PFSK-1 (cell line): Measurements from ENCODE around the gene MRPS15.

Experiments
- FOXP2 ChIP-seq: optimal IDR thresholded peaks from 2 replicates; pipeline ENCODE3; 2011; ENCODE audit warnings: borderline replicate concordance, control low read depth, inconsistent platforms; ENCODE audit not compliant: insufficient read depth; ENCODE audit errors: extremely low read length, extremely low read depth
- POLR2AphosphoS5 ChIP-seq: IDR thresholded peaks from 2 replicates; pipeline ENCODE4 v1.6.1; 2012; ENCODE audit warnings: low read depth, mild to moderate bottlenecking, control low read depth, low read length, moderate library complexity
- SIN3A ChIP-seq: IDR thresholded peaks from 2 replicates; pipeline ENCODE4 v1.6.1; 2012; ENCODE audit warnings: mild to moderate bottlenecking, low read length, moderate library complexity, borderline replicate concordance; ENCODE audit not compliant: insufficient read depth
- TAF1 ChIP-seq: IDR thresholded peaks from 2 replicates; pipeline ENCODE4 v1.6.1; 2012; ENCODE audit warnings: low read length, control low read depth, borderline replicate concordance; ENCODE audit not compliant: insufficient read depth
- TF ChIP-seq, protein P1 (sequence below), 2 experiments: IDR thresholded peaks; 2 replicates each; pipeline versions ENCODE4 v1.6.1 to v1.8.0; 2011 to 2012; ENCODE audit warnings: low read depth in 2 of 2, low read length in 2 of 2, control low read depth in 1 of 2, inconsistent platforms in 1 of 2, mild to moderate bottlenecking in 1 of 2, moderate library complexity in 1 of 2; ENCODE audit not compliant: insufficient read depth in 1 of 2

The MRPS15 gene

DNA sequence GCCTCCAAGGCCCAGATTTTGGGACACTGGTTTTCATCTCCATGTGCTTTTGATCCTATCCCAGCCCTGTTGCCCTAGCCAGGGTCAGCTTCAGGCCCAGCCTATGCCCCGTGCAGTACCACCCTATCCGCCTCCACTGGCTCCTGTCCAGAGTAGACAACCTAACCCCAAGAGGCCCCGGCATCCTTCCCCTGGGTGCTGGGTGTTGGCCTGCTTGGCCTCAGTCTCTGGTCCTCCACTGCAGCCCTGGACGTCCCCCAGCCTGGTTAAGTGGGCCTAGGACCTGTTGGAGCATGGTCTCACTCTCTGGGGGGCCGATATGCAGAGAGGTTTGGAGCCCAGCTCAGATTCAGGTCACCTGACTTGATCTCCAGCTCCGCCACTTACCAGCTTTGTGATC lies 16.9 kb upstream of the MRPS15 start:
- TF ChIP-seq SIN3A (no peak), TAF1 (no peak), FOXP2 (no peak), POLR2AphosphoS5 (no peak)
- TF ChIP-seq, protein P1, sequence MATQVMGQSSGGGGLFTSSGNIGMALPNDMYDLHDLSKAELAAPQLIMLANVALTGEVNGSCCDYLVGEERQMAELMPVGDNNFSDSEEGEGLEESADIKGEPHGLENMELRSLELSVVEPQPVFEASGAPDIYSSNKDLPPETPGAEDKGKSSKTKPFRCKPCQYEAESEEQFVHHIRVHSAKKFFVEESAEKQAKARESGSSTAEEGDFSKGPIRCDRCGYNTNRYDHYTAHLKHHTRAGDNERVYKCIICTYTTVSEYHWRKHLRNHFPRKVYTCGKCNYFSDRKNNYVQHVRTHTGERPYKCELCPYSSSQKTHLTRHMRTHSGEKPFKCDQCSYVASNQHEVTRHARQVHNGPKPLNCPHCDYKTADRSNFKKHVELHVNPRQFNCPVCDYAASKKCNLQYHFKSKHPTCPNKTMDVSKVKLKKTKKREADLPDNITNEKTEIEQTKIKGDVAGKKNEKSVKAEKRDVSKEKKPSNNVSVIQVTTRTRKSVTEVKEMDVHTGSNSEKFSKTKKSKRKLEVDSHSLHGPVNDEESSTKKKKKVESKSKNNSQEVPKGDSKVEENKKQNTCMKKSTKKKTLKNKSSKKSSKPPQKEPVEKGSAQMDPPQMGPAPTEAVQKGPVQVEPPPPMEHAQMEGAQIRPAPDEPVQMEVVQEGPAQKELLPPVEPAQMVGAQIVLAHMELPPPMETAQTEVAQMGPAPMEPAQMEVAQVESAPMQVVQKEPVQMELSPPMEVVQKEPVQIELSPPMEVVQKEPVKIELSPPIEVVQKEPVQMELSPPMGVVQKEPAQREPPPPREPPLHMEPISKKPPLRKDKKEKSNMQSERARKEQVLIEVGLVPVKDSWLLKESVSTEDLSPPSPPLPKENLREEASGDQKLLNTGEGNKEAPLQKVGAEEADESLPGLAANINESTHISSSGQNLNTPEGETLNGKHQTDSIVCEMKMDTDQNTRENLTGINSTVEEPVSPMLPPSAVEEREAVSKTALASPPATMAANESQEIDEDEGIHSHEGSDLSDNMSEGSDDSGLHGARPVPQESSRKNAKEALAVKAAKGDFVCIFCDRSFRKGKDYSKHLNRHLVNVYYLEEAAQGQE (IDR thresholded peaks at IDR 0.05; ENCODE audit: insufficient read depth in 1 of 2, low read depth in 2 of 2, low read length in 2 of 2): no peak

DNA sequence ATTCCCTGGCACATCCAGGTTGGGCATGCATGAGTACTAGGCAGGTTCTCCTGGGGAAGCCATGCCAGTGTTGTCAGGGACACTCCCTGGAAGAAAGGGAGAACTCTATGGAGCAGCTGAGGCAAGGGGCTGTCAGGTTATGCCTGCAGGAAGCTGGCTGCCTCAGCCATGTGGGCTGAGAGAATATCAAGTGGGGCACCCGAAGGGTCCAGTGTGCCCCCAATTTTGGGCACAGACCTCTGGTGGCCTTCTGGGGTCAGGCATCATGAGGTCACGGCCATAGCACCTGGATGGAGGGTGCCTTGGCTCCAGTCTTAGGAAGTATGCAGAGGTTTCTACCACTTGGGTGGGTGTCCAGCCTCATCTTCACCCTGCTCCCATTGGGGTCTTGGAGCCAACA lies 16.0 kb upstream of the MRPS15 start:
- TF ChIP-seq SIN3A (no peak), POLR2AphosphoS5 (no peak), TAF1 (no peak), FOXP2 (no peak)
- TF ChIP-seq, protein P1 (IDR thresholded peaks at IDR 0.05; ENCODE audit: insufficient read depth in 1 of 2, low read depth in 2 of 2, low read length in 2 of 2): no peak

DNA sequence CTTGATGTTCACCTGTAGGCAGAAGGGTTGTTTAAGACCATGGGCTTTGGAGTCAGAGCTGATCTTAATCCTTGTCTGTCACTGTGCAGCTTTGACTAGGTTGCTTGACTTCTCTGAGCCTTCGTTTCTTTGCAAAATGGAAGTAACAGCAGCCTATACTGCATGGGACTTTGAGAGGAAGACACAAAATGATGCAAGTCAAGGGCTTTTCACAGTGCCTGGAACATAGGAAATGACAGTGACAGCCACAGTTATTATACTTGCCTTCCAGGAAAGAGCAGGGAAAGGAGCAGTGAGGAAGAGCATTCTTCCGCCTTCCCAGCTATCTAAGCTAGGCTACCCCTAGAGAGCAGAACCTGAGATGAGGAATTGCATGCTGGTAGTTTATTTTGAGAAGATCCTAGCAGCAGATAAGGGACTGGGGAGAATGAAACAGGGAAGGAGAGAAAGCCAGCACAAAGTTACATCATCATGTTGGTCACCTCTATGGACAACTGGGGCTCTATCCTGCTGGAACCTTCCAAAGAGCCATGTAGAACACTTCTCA lies 15.4 kb upstream of the MRPS15 start:
- TF ChIP-seq, protein P1 (IDR thresholded peaks at IDR 0.05; ENCODE audit: insufficient read depth in 1 of 2, low read depth in 2 of 2, low read length in 2 of 2): no peak
- TF ChIP-seq SIN3A (0 out of 2 replicates have a peak, but pooled peaks have one; percentile 25), POLR2AphosphoS5 (no peak), FOXP2 (no peak), TAF1 (no peak)

DNA sequence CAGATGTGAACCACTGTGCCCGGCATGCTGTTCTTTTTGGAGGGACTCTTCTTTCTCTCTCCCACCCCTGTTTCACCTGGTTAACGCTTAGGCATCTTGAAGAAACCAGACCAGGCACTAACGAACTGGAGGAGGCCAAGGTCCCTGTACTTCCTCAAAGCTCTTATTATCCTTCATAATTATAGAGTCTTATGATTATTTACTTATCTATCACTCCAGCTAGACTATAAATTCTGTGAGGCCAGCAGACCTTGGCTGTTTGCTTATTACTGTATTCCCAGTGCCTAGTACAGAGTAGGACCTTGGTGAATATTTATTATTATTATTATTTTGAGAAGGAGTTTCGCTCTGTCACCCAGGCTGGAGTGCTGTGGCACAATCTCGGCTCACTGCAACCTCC lies 12.8 kb upstream of the MRPS15 start:
- TF ChIP-seq POLR2AphosphoS5 (no peak), SIN3A (no peak), FOXP2 (no peak), TAF1 (no peak)
- TF ChIP-seq, protein P1 (IDR thresholded peaks at IDR 0.05; ENCODE audit: insufficient read depth in 1 of 2, low read depth in 2 of 2, low read length in 2 of 2): no peak
